Activated T-helper 17 cell treated with anti-CD3 and anti-CD28 coated beads, Interleukin-2, amount 50 U/mL, for 72 hours (primary cell): Measurements from ENCODE around the gene TMEM92. TPM values are rescaled to one million over a fixed set of nuclear protein-coding genes. Genes with fewer than 3 reads are reported as not detected.

Experiments used
- ATAC-seq: fragments of 150-1000 bp; cut with Tn5 transposase; replicated peaks from 2 replicates; pipeline ENCODE4 v1.10.0; 2021; ENCODE audit warnings: mild to moderate bottlenecking, moderate library complexity
- H3K27ac Mint-ChIP-seq: one replicate; pipeline ENCODE4 v1.8.0; 2022; ENCODE audit warnings: mixed read lengths
- H3K27me3 Mint-ChIP-seq: one replicate; pipeline ENCODE4 v1.8.0; 2022; ENCODE audit warnings: mixed read lengths
- H3K36me3 Mint-ChIP-seq: one replicate; pipeline ENCODE4 v1.8.0; 2022; ENCODE audit warnings: low read depth, mild to moderate bottlenecking, mixed read lengths
- H3K4me1 Mint-ChIP-seq: one replicate; pipeline ENCODE4 v1.8.0; 2022; ENCODE audit warnings: mixed read lengths
- H3K4me3 Mint-ChIP-seq: one replicate; pipeline ENCODE4 v1.8.0; 2022; ENCODE audit warnings: mild to moderate bottlenecking, mixed read lengths
- H3K9me3 Mint-ChIP-seq: one replicate; pipeline ENCODE4 v1.8.0; 2022; ENCODE audit warnings: mixed read lengths
- total RNA-seq, 2 donors: library from RNA; stranded (reverse); gene quantifications; one replicate each; pipeline ENCODE4 v1.2.3, GENCODE V29; 2022

Gene TMEM92
- total RNA-seq, 2 donors from 2014 or later, result 0.16 TPM; not detected in 1

- H3K27me3 Mint-ChIP-seq, result peaks cover 9% of the 10 kb centered on the region
- H3K4me3 Mint-ChIP-seq, result no peak overlapping the region
- ATAC-seq, result no peak
- no peaks in the 10 kb centered on the region for H3K9me3 Mint-ChIP-seq
- no peaks in the 10 kb centered on the region for H3K36me3 Mint-ChIP-seq
- H3K4me1 Mint-ChIP-seq, result peaks cover 20% of the 10 kb centered on the region
- peak overlapping the region; percentile 59 for H3K27ac Mint-ChIP-seq
Measured at GRCh38 chr17:50330151-50330775, 56.0 kb downstream of the TMEM92 start.

Other genes with a start within 250 kb of the TMEM92 start
- gene ITGA3, start 218.4 kb upstream of the TMEM92 start, total RNA-seq, result 10 to 100 TPM in 1 of 2 donors, 1 to 10 TPM in 1; 5.3 to 22.2 TPM
- gene PDK2, start 179.1 kb upstream of the TMEM92 start, total RNA-seq, result 10 to 100 TPM; 10.0 to 15.2 TPM
- 1 to 10 TPM in 1 of 2 donors, under 1 TPM in 1; 0.84 to 6.9 TPM for gene SAMD14, start 144.3 kb upstream of the TMEM92 start, total RNA-seq
- 10 to 100 TPM; 73.6 to 89.2 TPM for gene PPP1R9B, start 123.8 kb upstream of the TMEM92 start, total RNA-seq
- not detected for gene SGCA, start 108.5 kb upstream of the TMEM92 start, total RNA-seq
- gene COL1A1, start 72.8 kb upstream of the TMEM92 start, total RNA-seq, result 1 to 10 TPM in 1 of 2 donors, under 1 TPM in 1; 0.37 to 1.9 TPM
- gene XYLT2, start 71.7 kb downstream of the TMEM92 start, total RNA-seq, result 10 to 100 TPM; 38.5 to 95.1 TPM
- gene MRPL27, start 98.7 kb downstream of the TMEM92 start, total RNA-seq, result 100 to 1,000 TPM in 1 of 2 donors, 10 to 100 TPM in 1; 63.3 to 109 TPM
- 10 to 100 TPM; 20.8 to 48.7 TPM for gene EME1, start 98.8 kb downstream of the TMEM92 start, total RNA-seq
- 100 to 1,000 TPM in 1 of 2 donors, 10 to 100 TPM in 1; 37.1 to 101 TPM for gene LRRC59, start 123.1 kb downstream of the TMEM92 start, total RNA-seq
- gene ACSF2, start 151.8 kb downstream of the TMEM92 start, total RNA-seq, result 10 to 100 TPM; 12.4 to 13.6 TPM
- gene CHAD, start 194.4 kb downstream of the TMEM92 start, total RNA-seq, result not detected
- 10 to 100 TPM; 21.3 to 29.5 TPM for gene RSAD1, start 204.4 kb downstream of the TMEM92 start, total RNA-seq
- gene MYCBPAP, start 234.0 kb downstream of the TMEM92 start, total RNA-seq, result 1 to 10 TPM; 2.1 to 3.2 TPM